K562 (cell line): Measurements from ENCODE around the gene ZKSCAN5. TPM values are rescaled to one million over a fixed set of nuclear protein-coding genes. Genes with fewer than 3 reads are reported as not detected.

Experiments
- BACH1 ChIP-seq: fragments of 200-800 bp; sonication (Bioruptor generic); IDR thresholded peaks from 2 replicates; pipeline ENCODE4 v1.6.1; 2016; ENCODE audit warnings: missing genetic modification characterization, missing compliant biosample characterization
- BRF1 ChIP-seq: IDR thresholded peaks from 3 replicates; pipeline ENCODE4 v1.6.1; 2011; ENCODE audit warnings: borderline replicate concordance, mild to moderate bottlenecking; ENCODE audit not compliant: insufficient read length; ENCODE audit errors: extremely low read depth
- CBX1 ChIP-seq: sonication (generic); IDR thresholded peaks from 2 replicates; pipeline ENCODE4 v1.6.1; 2016; ENCODE audit warnings: antibody characterized with exemption, low read depth, mild to moderate bottlenecking
- CHD1 ChIP-seq: fragments of 200-600 bp; sonication (generic); IDR thresholded peaks from one replicate; pipeline ENCODE4 v1.6.1; 2012; ENCODE audit warnings: mild to moderate bottlenecking, moderate library complexity, low read length, inconsistent platforms
- DIDO1 ChIP-seq: fragments of 450-650 bp; IDR thresholded peaks from 2 replicates; pipeline ENCODE4 v1.6.1; 2016; ENCODE audit warnings: low read depth, missing biosample characterization, missing genetic modification characterization
- DLX4 ChIP-seq: fragments of 250-450 bp; sonication (Bioruptor Pico); IDR thresholded peaks from 2 replicates; pipeline ENCODE4 v1.6.1; 2021; ENCODE audit warnings: mild to moderate bottlenecking
- ETV6 ChIP-seq, 3 experiments: fragments of 150-350 bp in 1 of 3; sonication (generic) in 1 of 3; formaldehyde crosslinking in 1 of 3; IDR thresholded peaks; 2 replicates each; pipeline versions ENCODE4 v1.6.1 to v1.8.0; 2014 to 2022; ENCODE audit warnings: borderline replicate concordance in 2 of 3, low read depth in 2 of 3, antibody characterized with exemption in 1 of 3, low read length in 1 of 3, mild to moderate bottlenecking in 1 of 3, missing genetic modification reagents in 1 of 3
- FOXK1 ChIP-seq: sonication (generic); formaldehyde crosslinking; IDR thresholded peaks from 2 replicates; pipeline ENCODE4 v1.8.0; 2022; ENCODE audit warnings: missing genetic modification reagents, mild to moderate bottlenecking, borderline replicate concordance
- FOXP1 ChIP-seq: sonication (generic); formaldehyde crosslinking; IDR thresholded peaks from 2 replicates; pipeline ENCODE4 v1.8.0; 2022; ENCODE audit warnings: mild to moderate bottlenecking, missing genetic modification reagents
- HIVEP1 ChIP-seq: fragments of 250-450 bp; sonication (Bioruptor Pico); IDR thresholded peaks from 2 replicates; pipeline ENCODE4 v1.4.0; 2020; ENCODE audit warnings: mild to moderate bottlenecking
- HSF4 ChIP-seq: fragments of 250-450 bp; sonication (Bioruptor Pico); IDR thresholded peaks from 2 replicates; pipeline ENCODE4 v2.1.2; 2022; ENCODE audit warnings: mild to moderate bottlenecking, moderate library complexity, borderline replicate concordance
- KLF1 ChIP-seq: fragments of 450-650 bp; IDR thresholded peaks from 2 replicates; pipeline ENCODE4 v1.6.1; 2016; ENCODE audit warnings: missing genetic modification characterization, missing compliant biosample characterization
- KLF13 ChIP-seq: fragments of 450-650 bp; IDR thresholded peaks from 2 replicates; pipeline ENCODE4 v1.6.1; 2016; ENCODE audit warnings: missing genetic modification characterization, low read depth, mild to moderate bottlenecking, missing compliant biosample characterization, moderate library complexity, borderline replicate concordance
- LCOR ChIP-seq: sonication (generic); formaldehyde crosslinking; IDR thresholded peaks from 2 replicates; pipeline ENCODE4 v1.8.0; 2022; ENCODE audit warnings: mild to moderate bottlenecking, missing genetic modification reagents
- MIER1 ChIP-seq: fragments of 450-650 bp; IDR thresholded peaks from 2 replicates; pipeline ENCODE4 v1.6.1; 2016; ENCODE audit warnings: antibody characterized with exemption, mild to moderate bottlenecking, low read depth
- MTA3 ChIP-seq: fragments of 450-650 bp; formaldehyde crosslinking; IDR thresholded peaks from 2 replicates; pipeline ENCODE4 v1.6.1; 2017; ENCODE audit warnings: mild to moderate bottlenecking, borderline replicate concordance
- NFATC3 ChIP-seq: fragments of 450-650 bp; IDR thresholded peaks from 2 replicates; pipeline ENCODE4 v1.6.1; 2017; ENCODE audit warnings: mild to moderate bottlenecking
- NONO ChIP-seq, 2 experiments: fragments of 200-400 bp in 1 of 2; fragments of 450-650 bp in 1 of 2; formaldehyde crosslinking in 1 of 2; IDR thresholded peaks; 2 replicates each; pipeline ENCODE4 v1.6.1; 2017; ENCODE audit warnings: low read depth in 2 of 2, mild to moderate bottlenecking in 2 of 2, moderate library complexity in 2 of 2, low read length in 1 of 2
- NRF1 ChIP-seq, 2 experiments: fragments of 450-650 bp; IDR thresholded peaks in 1 of 2; conservative IDR thresholded peaks in 1 of 2; 2 replicates each; pipeline ENCODE4 v1.6.1; 2014; ENCODE audit warnings: mild to moderate bottlenecking in 2 of 2
- PCBP2 ChIP-seq: fragments of 200-400 bp; formaldehyde crosslinking; IDR thresholded peaks from 2 replicates; pipeline ENCODE4 v1.6.1; 2018; ENCODE audit warnings: low read length, low read depth, mild to moderate bottlenecking, moderate library complexity; ENCODE audit not compliant: poor library complexity, severe bottlenecking
- PHB ChIP-seq: fragments of 250-450 bp; sonication (Bioruptor Pico); IDR thresholded peaks from 2 replicates; pipeline ENCODE4 v1.5.0; 2021
- RB1 ChIP-seq: fragments of 450-650 bp; IDR thresholded peaks from 2 replicates; pipeline ENCODE4 v1.6.1; 2017; ENCODE audit warnings: low read depth, mild to moderate bottlenecking
- SMARCA5 ChIP-seq: fragments of 450-650 bp; IDR thresholded peaks from 2 replicates; pipeline ENCODE4 v1.6.1; 2016
- SNAPC5 ChIP-seq: fragments of 250-450 bp; sonication (Bioruptor Pico); IDR thresholded peaks from 2 replicates; pipeline ENCODE4 v1.8.0; 2021; ENCODE audit warnings: moderate library complexity, mild to moderate bottlenecking, inconsistent platforms
- SPI1 ChIP-seq: IDR thresholded peaks from 2 replicates; pipeline ENCODE4 v1.6.1; 2011; ENCODE audit warnings: low read depth, low read length, control low read depth, borderline replicate concordance
- SREBF2 ChIP-seq: sonication (generic); formaldehyde crosslinking; IDR thresholded peaks from 2 replicates; pipeline ENCODE4 v1.4.0; 2020; ENCODE audit warnings: mild to moderate bottlenecking, missing genetic modification reagents
- SRF ChIP-seq, 2 experiments: fragments of 250-450, 450-650 bp in 1 of 2; sonication (Bioruptor Pico) in 1 of 2; sonication (generic) in 1 of 2; formaldehyde crosslinking; IDR thresholded peaks; 2 replicates each; pipeline versions ENCODE4 v1.5.0 to v1.5.1; 2020 to 2022; ENCODE audit warnings: mild to moderate bottlenecking in 1 of 2, missing genetic modification reagents in 1 of 2
- STAG1 ChIP-seq: sonication (generic); formaldehyde crosslinking; IDR thresholded peaks from 2 replicates; pipeline ENCODE4 v1.5.0; 2020; ENCODE audit warnings: missing genetic modification reagents, borderline replicate concordance
- STAT5A ChIP-seq: IDR thresholded peaks from 2 replicates; pipeline ENCODE4 v1.6.1; 2012; ENCODE audit warnings: low read length, inconsistent platforms, borderline replicate concordance
- TBL1XR1 ChIP-seq, 2 experiments: IDR thresholded peaks; 2 replicates each; pipeline ENCODE4 v1.6.1; 2012; ENCODE audit warnings: improper control_type of control experiment in 2 of 2, low read length in 2 of 2, mild to moderate bottlenecking in 1 of 2
- ZNF165 ChIP-seq: fragments of 250-450 bp; sonication (Bioruptor Pico); IDR thresholded peaks from 2 replicates; pipeline ENCODE4 v1.4.0; 2020; ENCODE audit warnings: borderline replicate concordance
- ZNF431 ChIP-seq: sonication (generic); formaldehyde crosslinking; IDR thresholded peaks from 2 replicates; pipeline ENCODE4 v1.8.0; 2022; ENCODE audit warnings: mild to moderate bottlenecking, missing genetic modification reagents
- ZNF57 ChIP-seq: fragments of 450-650 bp; formaldehyde crosslinking; IDR thresholded peaks from 2 replicates; pipeline ENCODE4 v1.4.0; 2020; ENCODE audit warnings: mild to moderate bottlenecking, moderate library complexity
- polyA plus RNA-seq, 8 experiments: library from polyadenylated mRNA; depleted of rRNA in 4 of 8; stranded (reverse) in 5 of 8; unstranded in 3 of 8; fragments of >200 nt; fragmentation: Nextera tagmentation in 2 of 8; fragmentation: Illumina TruSeq in 1 of 8; extraction: Ambion mirVana in 2 of 8; extraction: Trizol in 1 of 8; gene quantifications; 2 replicates each; pipeline versions ENCODE4 v1.2.1 to v1.2.3, GENCODE V29; 2011 to 2014; ENCODE audit warnings: inconsistent platforms in 1 of 8, missing spikeins in 1 of 8
- total RNA-seq, 7 experiments: library from RNA; depleted of rRNA in 6 of 7; stranded (reverse); fragments of >200 nt in 6 of 7; fragmentation: Illumina TruSeq in 2 of 7; extraction: Trizol in 2 of 7; gene quantifications; 2 replicates each; pipeline versions ENCODE4 v1.2.1 to v1.2.3, GENCODE V29; 2011 to 2021; ENCODE audit warnings: low replicate concordance in 1 of 7

Gene ZKSCAN5
- total and polyA plus RNA-seq, 9 of the 15 experiments (the other 6 are each of a cell fraction or from before 2014, with no cell fraction given): 4.2 to 19.0 (median 15.0) TPM

DNA sequence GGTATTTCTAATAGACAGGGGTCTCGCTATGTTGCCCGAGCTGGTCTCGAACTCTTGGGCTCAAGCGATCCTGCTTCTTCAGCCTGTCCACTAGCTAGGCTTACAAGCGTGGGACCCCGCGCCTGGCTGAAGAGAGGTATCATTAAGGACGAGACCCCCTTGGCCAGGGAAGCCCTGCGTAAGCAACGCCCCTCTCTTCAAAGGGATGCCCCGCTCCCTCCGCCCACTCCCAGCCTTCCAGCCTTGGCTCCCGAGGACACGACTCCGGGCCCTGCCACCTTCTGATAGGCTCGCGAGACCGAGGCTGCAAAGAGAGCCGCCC, 220 bp upstream of the ZKSCAN5 start (continued):
- TF ChIP-seq HSF4: no peak
- TF ChIP-seq STAT5A: no peak
- 0 out of 2 replicates have a peak, but pooled peaks have one; percentile 7 for TF ChIP-seq RB1
- no peak for TF ChIP-seq LCOR (CRISPR knock-in tag)
- TF ChIP-seq DLX4: no peak
- 0 out of 2 replicates have a peak, but pooled peaks have one; percentile 28 for TF ChIP-seq KLF1 (tag)
- TF ChIP-seq SREBF2 (CRISPR knock-in tag): no peak
- TF ChIP-seq NFATC3: no peak
- no peak for TF ChIP-seq BACH1 (tag)
- TF ChIP-seq ZNF57 (CRISPR knock-in tag): no peak
- TF ChIP-seq FOXK1 (CRISPR knock-in tag): no peak
- 0 out of 2 replicates have a peak, but pooled peaks have one; percentile 68 for TF ChIP-seq MTA3
- peak; percentile 27; the same call in 1 of the 2 replicates for TF ChIP-seq PHB (CRISPR knock-in tag)
- TF ChIP-seq BRF1: no peak
- TF ChIP-seq DIDO1 (tag): no peak
- no peak for TF ChIP-seq PCBP2
- TF ChIP-seq CBX1: no peak
- no peak for TF ChIP-seq SPI1
- no peak for TF ChIP-seq SRF (CRISPR knock-in tag; IDR thresholded peaks at IDR 0.05)
- no peak for TF ChIP-seq NRF1 (conservative IDR thresholded peaks at IDR 0.05 in 1 of 2, IDR thresholded peaks at IDR 0.05 in 1 of 2)
- no peak for TF ChIP-seq MIER1
- peak; percentile 49; the same call in 1 of the 2 replicates for TF ChIP-seq KLF13
- TF ChIP-seq STAG1: no peak
- no peak for TF ChIP-seq NONO (IDR thresholded peaks at IDR 0.05; ENCODE audit: low read depth in 2 of 2, low read length in 1 of 2)
- TF ChIP-seq ETV6 (IDR thresholded peaks at IDR 0.05; ENCODE audit: borderline replicate concordance in 1 of 2, low read depth in 2 of 2, low read length in 1 of 2): no peak
- no peak for TF ChIP-seq ETV6 (CRISPR knock-in tag; IDR thresholded peaks at IDR 0.05; ENCODE audit: borderline replicate concordance)
- TF ChIP-seq FOXP1 (CRISPR knock-in tag): no peak
- no peak for TF ChIP-seq CHD1
- no peak for TF ChIP-seq ZNF431
- no peak for TF ChIP-seq SMARCA5
- 0 out of 2 replicates have a peak, but pooled peaks have one; percentile 20 for TF ChIP-seq ZNF165 (CRISPR knock-in tag)
- no peak for TF ChIP-seq TBL1XR1 (IDR thresholded peaks at IDR 0.05; ENCODE audit: low read length in 2 of 2)
- TF ChIP-seq SNAPC5 (CRISPR knock-in tag): no peak
- no peak for TF ChIP-seq HIVEP1 (CRISPR knock-in tag)
